HG03159 (cell line): ENCODE measurements around the gene EEIG1.

Experiments used
- ATAC-seq: cut with Tn5 transposase; IDR thresholded peaks from one replicate; pipeline ENCODE4 v1.9.1; 2021; ENCODE audit warnings: mild to moderate bottlenecking, moderate library complexity; ENCODE audit not compliant: unreplicated experiment

Gene EEIG1

GRCh38 chr9:127961155-127961490, 19.7 kb downstream of the EEIG1 start:
- ATAC-seq: no peak

- ATAC-seq: no peak
These were observed 20.2 kb downstream of the EEIG1 start for GRCh38 chr9:127960410-127961154.

GRCh38 chr9:127959841-127960409, 20.9 kb downstream of the EEIG1 start:
- ATAC-seq: no peak

GRCh38 chr9:127959398-127959797, 21.4 kb downstream of the EEIG1 start:
- ATAC-seq: no peak

GRCh38 chr9:127958728-127959127, 22.1 kb downstream of the EEIG1 start:
- ATAC-seq: no peak

GRCh38 chr9:127955294-127956015, 25.3 kb downstream of the EEIG1 start:
- no peak for ATAC-seq

GRCh38 chr9:127954831-127955293, 25.9 kb downstream of the EEIG1 start:
- no peak for ATAC-seq

- no peak for ATAC-seq
These were observed 26.9 kb downstream of the EEIG1 start for GRCh38 chr9:127953768-127954505.

- no peak for ATAC-seq
These were observed 27.6 kb downstream of the EEIG1 start for GRCh38 chr9:127953154-127953553.

GRCh38 chr9:127950513-127951289, 30.1 kb downstream of the EEIG1 start:
- ATAC-seq: no peak

- no peak for ATAC-seq
These were observed 30.8 kb downstream of the EEIG1 start for GRCh38 chr9:127949827-127950512.

GRCh38 chr9:127947841-127948710, 32.7 kb downstream of the EEIG1 start:
- no peak for ATAC-seq

GRCh38 chr9:127946728-127947127, 34.1 kb downstream of the EEIG1 start:
- no peak for ATAC-seq

GRCh38 chr9:127945942-127946341, 34.8 kb downstream of the EEIG1 start:
- ATAC-seq: no peak

GRCh38 chr9:127945338-127945737, 35.5 kb downstream of the EEIG1 start:
- no peak for ATAC-seq

GRCh38 chr9:127944586-127945218, 36.1 kb downstream of the EEIG1 start:
- ATAC-seq: no peak

GRCh38 chr9:127943731-127944144, 37.1 kb downstream of the EEIG1 start:
- peak; percentile 52 for ATAC-seq

GRCh38 chr9:127943011-127943662, 37.7 kb downstream of the EEIG1 start:
- no peak for ATAC-seq
